Transverse colon (tissue), 4 donors: ENCODE data around the gene GPC6. TPM values are rescaled to one million over a fixed set of nuclear protein-coding genes. Genes with fewer than 3 reads are reported as not detected.

Source experiments
- DNase-seq: peaks from one replicate; pipeline ENCODE4 v3.0.0-alpha.2; 2019
- H3K27ac ChIP-seq, 4 donors: fragments of 200-600 bp; sonication (generic); 2 replicates each; pipeline ENCODE4 v1.5.1; 2016 to 2018; ENCODE audit warnings: inconsistent platforms in 4 of 4
- H3K27me3 ChIP-seq: fragments of 200-600 bp; sonication (generic); 2 replicates; pipeline ENCODE4 v1.5.1; 2017; ENCODE audit warnings: inconsistent platforms
- H3K36me3 ChIP-seq, 4 donors: fragments of 200-600 bp; sonication (generic); 2 replicates each; pipeline ENCODE4 v1.5.1; 2017 to 2019; ENCODE audit warnings: inconsistent platforms in 4 of 4
- H3K4me1 ChIP-seq, 4 donors: fragments of 200-600 bp; sonication (generic); 2 replicates each; pipeline ENCODE4 v1.5.1; 2017 to 2020; ENCODE audit warnings: inconsistent platforms in 4 of 4
- H3K4me3 ChIP-seq, 4 donors: fragments of 200-600 bp; sonication (generic); 1 replicate in 1 of 4; 2 replicates in 3 of 4; pipeline versions ENCODE4 v1.5.1 to v1.6.1; 2017 to 2019; ENCODE audit warnings: inconsistent platforms in 4 of 4
- H3K9me3 ChIP-seq, 2 donors: fragments of 200-600 bp; sonication (generic); 2 replicates each; pipeline ENCODE4 v1.5.1; 2017 to 2019; ENCODE audit warnings: inconsistent platforms in 2 of 2
- EP300 ChIP-seq: sonication (generic); formaldehyde crosslinking; IDR thresholded peaks from one replicate; pipeline ENCODE4 v1.6.1; 2017; ENCODE audit warnings: antibody characterized with exemption, low read depth
- POLR2A ChIP-seq: fragments of 450-650 bp; IDR thresholded peaks from one replicate; pipeline ENCODE4 v1.6.1; 2016; ENCODE audit warnings: antibody characterized with exemption, mild to moderate bottlenecking, moderate library complexity
- POLR2AphosphoS5 ChIP-seq, 3 donors: sonication (generic); formaldehyde crosslinking; IDR thresholded peaks; one replicate each; pipeline ENCODE4 v1.6.1; 2016; ENCODE audit warnings: antibody characterized with exemption in 3 of 3
- WGBS, 2 donors: methylation state at CpG; one replicate each; pipeline ENCODE4 v1.1.5; 2018; ENCODE audit warnings: low coverage in 1 of 2; 5-methylcytosine and 5-hydroxymethylcytosine counted together
- in situ Hi-C, 4 donors: fragments of 200-750 bp; cut with MboI; loops; one replicate each; pipeline versions ENCODE4 v1.15.0 to v1.15.1; 2017; ENCODE audit warnings: low sequenced_read_pairs in 3 of 4, low pct_ligation_motif_present in 1 of 4, low pct_unique_long_range_greater_than_20kb in 1 of 4
- intact Hi-C: fragments of 100-400 bp; cut with DNase I; formaldehyde crosslinking; loops from one replicate; pipeline ENCODE4 v1.15.1; 2023; ENCODE audit warnings: low total_unique reads
- total RNA-seq, 4 donors: library from RNA; depleted of rRNA; stranded (reverse); fragments of >200 nt; gene quantifications; one replicate each; pipeline ENCODE4 v1.1.0, GENCODE V29; 2016
- TF ChIP-seq, protein P1 (sequence below), 5 experiments: fragments of 200-600 bp in 3 of 5; fragments of 450-650 bp in 2 of 5; sonication (generic) in 3 of 5; IDR thresholded peaks; 1 replicate in 2 of 5; 2 replicates in 3 of 5; pipeline ENCODE4 v1.5.1; 2016 to 2017; ENCODE audit warnings: antibody characterized with exemption in 5 of 5, inconsistent platforms in 3 of 5, mild to moderate bottlenecking in 2 of 5, moderate library complexity in 1 of 5

The GPC6 gene
- total RNA-seq, 4 donors from 2014 or later: 0.75 to 5.7 (median 4.0) TPM

DNA sequence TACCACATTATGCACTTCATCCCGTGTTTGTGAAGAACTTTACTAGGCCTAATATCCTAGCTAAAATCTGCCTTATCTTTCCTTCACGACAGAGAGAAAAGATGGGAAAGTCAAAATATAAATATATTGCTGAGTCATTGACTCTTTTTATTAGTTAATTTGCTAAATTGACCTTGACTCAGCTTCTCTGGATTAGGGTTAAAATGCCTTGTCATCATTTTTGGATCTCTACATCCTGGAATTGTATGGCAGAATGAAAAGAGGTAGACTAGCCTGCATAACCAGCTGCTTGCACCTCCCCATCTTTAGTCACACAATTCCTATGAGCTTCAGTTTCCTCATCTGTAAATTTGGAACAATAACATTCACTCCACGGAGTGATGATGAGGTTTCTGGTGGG is 972.5 kb downstream of the GPC6 start:
- DNase-seq: no peak

GRCh38 chr13:94201022-94201421 is 974.4 kb downstream of the GPC6 start:
- intact Hi-C loops: no loop called here

More for the DNA sequence above, 972.5 kb downstream of the GPC6 start:
- 77 to 85% methylated on average over 3 of the region's 3 CpGs for WGBS, 2 donors
- Histone ChIP-seq H3K4me1 (no peaks in the 10 kb centered on the region), H3K27me3 (no peaks in the 10 kb centered on the region), H3K36me3 (no peaks in the 10 kb centered on the region), H3K4me3 (no peak overlapping the region), H3K9me3 (no peaks in the 10 kb centered on the region), H3K27ac (no peak overlapping the region)
- intact Hi-C loops: no loop called here
- in situ Hi-C loops: no loop called here
- TF ChIP-seq POLR2A (no peak), EP300 (no peak), POLR2AphosphoS5 (IDR thresholded peaks at IDR 0.05) (no peak)
- TF ChIP-seq, protein P1, sequence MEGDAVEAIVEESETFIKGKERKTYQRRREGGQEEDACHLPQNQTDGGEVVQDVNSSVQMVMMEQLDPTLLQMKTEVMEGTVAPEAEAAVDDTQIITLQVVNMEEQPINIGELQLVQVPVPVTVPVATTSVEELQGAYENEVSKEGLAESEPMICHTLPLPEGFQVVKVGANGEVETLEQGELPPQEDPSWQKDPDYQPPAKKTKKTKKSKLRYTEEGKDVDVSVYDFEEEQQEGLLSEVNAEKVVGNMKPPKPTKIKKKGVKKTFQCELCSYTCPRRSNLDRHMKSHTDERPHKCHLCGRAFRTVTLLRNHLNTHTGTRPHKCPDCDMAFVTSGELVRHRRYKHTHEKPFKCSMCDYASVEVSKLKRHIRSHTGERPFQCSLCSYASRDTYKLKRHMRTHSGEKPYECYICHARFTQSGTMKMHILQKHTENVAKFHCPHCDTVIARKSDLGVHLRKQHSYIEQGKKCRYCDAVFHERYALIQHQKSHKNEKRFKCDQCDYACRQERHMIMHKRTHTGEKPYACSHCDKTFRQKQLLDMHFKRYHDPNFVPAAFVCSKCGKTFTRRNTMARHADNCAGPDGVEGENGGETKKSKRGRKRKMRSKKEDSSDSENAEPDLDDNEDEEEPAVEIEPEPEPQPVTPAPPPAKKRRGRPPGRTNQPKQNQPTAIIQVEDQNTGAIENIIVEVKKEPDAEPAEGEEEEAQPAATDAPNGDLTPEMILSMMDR (IDR thresholded peaks at IDR 0.05): no peak

DNA sequence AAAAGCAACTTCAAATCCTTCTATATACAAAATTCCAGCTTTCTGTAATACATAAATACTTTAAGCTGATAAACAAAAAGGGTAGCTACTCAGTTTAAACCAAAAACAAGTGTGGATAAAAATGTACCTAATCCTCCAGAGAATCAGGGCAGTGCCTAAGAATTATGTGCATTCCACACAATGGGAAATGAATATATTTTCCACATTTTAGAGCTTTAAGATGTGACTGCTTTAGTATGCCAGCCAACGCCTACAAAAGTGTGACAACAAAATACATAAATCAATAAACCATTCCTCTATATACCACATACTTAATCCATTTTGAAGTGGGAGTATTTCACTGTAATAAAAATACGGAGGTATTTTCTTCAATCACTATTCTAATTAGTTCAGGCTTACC is 977.6 kb downstream of the GPC6 start:
- in situ Hi-C loops (no loop called here), intact Hi-C loops (no loop called here)
- WGBS, 2 donors: 38 to 52% methylated on average over 2 of the region's 2 CpGs
- Histone ChIP-seq H3K27ac (no peak overlapping the region), H3K4me3 (no peak overlapping the region), H3K36me3 (no peaks in the 10 kb centered on the region), H3K4me1 (no peaks in the 10 kb centered on the region), H3K27me3 (no peaks in the 10 kb centered on the region), H3K9me3 (no peaks in the 10 kb centered on the region)
- DNase-seq: no peak
- TF ChIP-seq POLR2AphosphoS5 (IDR thresholded peaks at IDR 0.05) (no peak), EP300 (no peak), POLR2A (no peak)
- TF ChIP-seq, protein P1 (IDR thresholded peaks at IDR 0.05): no peak

More at GRCh38 chr13:94201022-94201421, 974.4 kb downstream of the GPC6 start:
- Histone ChIP-seq H3K27me3 (no peaks in the 10 kb centered on the region), H3K27ac (no peak overlapping the region), H3K36me3 (no peaks in the 10 kb centered on the region), H3K4me1 (no peaks in the 10 kb centered on the region), H3K9me3 (no peaks in the 10 kb centered on the region), H3K4me3 (no peak overlapping the region)
- in situ Hi-C loops: no loop called here
- DNase-seq: no peak
- TF ChIP-seq, protein P1 (IDR thresholded peaks at IDR 0.05): no peak
- TF ChIP-seq POLR2AphosphoS5 (IDR thresholded peaks at IDR 0.05): no peak
- no peak for TF ChIP-seq EP300
- TF ChIP-seq POLR2A: no peak
- WGBS, 2 donors: 90 to 100% methylated on average over 2 to 6 of the region's 6 CpGs

DNA sequence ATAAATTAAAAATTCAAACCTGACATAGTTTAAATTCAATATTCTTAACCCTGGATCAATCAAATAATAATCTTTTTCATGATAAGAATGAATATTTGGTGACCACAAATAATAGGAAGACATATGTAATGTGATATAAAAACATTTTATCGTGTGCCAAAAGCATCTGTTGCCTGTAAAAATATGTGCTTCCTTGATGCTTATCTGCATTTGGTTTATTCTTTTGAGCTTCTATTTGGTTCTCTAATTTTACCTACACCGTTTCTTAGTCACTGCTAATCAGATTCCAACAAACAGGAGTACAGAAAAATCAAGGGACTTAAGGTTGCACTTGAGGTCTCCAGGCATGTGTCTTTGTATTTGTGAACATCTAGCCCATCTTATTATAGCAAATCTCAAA is 978.3 kb downstream of the GPC6 start:
- intact Hi-C loops: no loop called here
- WGBS, 2 donors: 43 to 54% methylated on average over 2 of the region's 2 CpGs

More for the DNA sequence above, 978.3 kb downstream of the GPC6 start:
- Histone ChIP-seq H3K9me3 (no peaks in the 10 kb centered on the region), H3K4me1 (no peaks in the 10 kb centered on the region), H3K36me3 (no peaks in the 10 kb centered on the region), H3K4me3 (no peak overlapping the region), H3K27ac (no peak overlapping the region), H3K27me3 (no peaks in the 10 kb centered on the region)
- in situ Hi-C loops: no loop called here
- no peak for DNase-seq
- TF ChIP-seq POLR2A (no peak), POLR2AphosphoS5 (IDR thresholded peaks at IDR 0.05) (no peak), EP300 (no peak)
- TF ChIP-seq, protein P1 (IDR thresholded peaks at IDR 0.05): no peak
